ENCODE results near the gene NTN4.

Gene NTN4

DNA sequence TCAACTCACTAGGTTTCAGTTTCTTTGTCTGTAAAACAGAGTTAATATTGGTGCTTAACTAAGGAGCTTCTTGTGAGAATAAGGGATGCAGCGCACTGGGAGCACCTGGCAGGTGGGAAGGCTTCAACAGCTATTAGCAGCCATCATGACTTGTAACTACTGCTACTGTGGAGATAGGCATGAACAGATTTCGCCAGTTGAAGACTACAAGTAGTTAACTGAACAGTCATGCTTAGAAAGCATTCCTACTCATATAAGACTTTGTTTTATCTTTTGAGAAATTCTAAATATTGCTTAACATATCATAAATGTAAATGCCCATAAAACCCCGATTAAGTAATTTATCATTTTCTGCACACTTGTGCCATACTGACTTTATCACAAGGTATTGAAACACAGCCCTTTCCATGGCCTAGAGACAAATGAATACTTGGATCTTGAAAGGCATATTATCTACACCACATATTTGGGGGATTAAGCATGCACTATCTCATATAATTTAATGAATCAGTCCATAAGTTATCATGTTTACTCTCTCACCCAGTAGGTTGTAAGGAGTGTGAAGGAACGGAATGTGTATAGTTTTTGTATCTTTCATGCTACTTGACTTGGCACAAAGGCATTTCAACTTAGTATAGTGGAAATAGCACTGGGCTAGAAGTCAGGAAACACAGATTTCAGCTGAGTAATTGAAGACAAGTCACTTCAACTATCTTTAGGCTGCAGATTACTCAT lies 16.1 kb downstream of the NTN4 start:
- Histone ChIP-seq H3K4me3 (ENCODE audit: severe bottlenecking) (no peak overlapping the region), H3K27me3 (ENCODE audit: insufficient read depth, poor library complexity, severe bottlenecking) (no peaks in the 10 kb centered on the region), H3K36me3 (ENCODE audit: low read depth) (peaks cover 13% of the 10 kb centered on the region), H3K4me1 (ENCODE audit: insufficient read depth, poor library complexity, severe bottlenecking) (peaks cover 9% of the 10 kb centered on the region), H3K27ac (ENCODE audit: poor library complexity, severe bottlenecking) (peak overlapping the region; percentile 46), H3K9me3 (ENCODE audit: severe bottlenecking) (no peaks in the 10 kb centered on the region)
- ATAC-seq (ENCODE audit: low read depth) (peak; percentile 74), DNase-seq (ENCODE audit: low spot score) (no peak)
- TF ChIP-seq, protein P1, sequence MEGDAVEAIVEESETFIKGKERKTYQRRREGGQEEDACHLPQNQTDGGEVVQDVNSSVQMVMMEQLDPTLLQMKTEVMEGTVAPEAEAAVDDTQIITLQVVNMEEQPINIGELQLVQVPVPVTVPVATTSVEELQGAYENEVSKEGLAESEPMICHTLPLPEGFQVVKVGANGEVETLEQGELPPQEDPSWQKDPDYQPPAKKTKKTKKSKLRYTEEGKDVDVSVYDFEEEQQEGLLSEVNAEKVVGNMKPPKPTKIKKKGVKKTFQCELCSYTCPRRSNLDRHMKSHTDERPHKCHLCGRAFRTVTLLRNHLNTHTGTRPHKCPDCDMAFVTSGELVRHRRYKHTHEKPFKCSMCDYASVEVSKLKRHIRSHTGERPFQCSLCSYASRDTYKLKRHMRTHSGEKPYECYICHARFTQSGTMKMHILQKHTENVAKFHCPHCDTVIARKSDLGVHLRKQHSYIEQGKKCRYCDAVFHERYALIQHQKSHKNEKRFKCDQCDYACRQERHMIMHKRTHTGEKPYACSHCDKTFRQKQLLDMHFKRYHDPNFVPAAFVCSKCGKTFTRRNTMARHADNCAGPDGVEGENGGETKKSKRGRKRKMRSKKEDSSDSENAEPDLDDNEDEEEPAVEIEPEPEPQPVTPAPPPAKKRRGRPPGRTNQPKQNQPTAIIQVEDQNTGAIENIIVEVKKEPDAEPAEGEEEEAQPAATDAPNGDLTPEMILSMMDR (IDR thresholded peaks at IDR 0.05; ENCODE audit: poor library complexity, severe bottlenecking): no peak

- H3K27me3 ChIP-seq (ENCODE audit: insufficient read depth, poor library complexity, severe bottlenecking): no peaks in the 10 kb centered on the region
- no peak overlapping the region for H3K27ac ChIP-seq (ENCODE audit: poor library complexity, severe bottlenecking)
- H3K9me3 ChIP-seq (ENCODE audit: severe bottlenecking): no peaks in the 10 kb centered on the region
- ATAC-seq (ENCODE audit: low read depth): no peak
- TF ChIP-seq, protein P1 (IDR thresholded peaks at IDR 0.05; ENCODE audit: poor library complexity, severe bottlenecking): no peak
- DNase-seq (ENCODE audit: low spot score): no peak
- H3K4me3 ChIP-seq (ENCODE audit: severe bottlenecking): no peak overlapping the region
- peaks cover 9% of the 10 kb centered on the region for H3K4me1 ChIP-seq (ENCODE audit: insufficient read depth, poor library complexity, severe bottlenecking)
- H3K36me3 ChIP-seq (ENCODE audit: low read depth): peaks cover 13% of the 10 kb centered on the region
Measured at GRCh38 chr12:95773320-95773719, 17.2 kb downstream of the NTN4 start.

- H3K27ac ChIP-seq (ENCODE audit: poor library complexity, severe bottlenecking): no peak overlapping the region
- no peaks in the 10 kb centered on the region for H3K27me3 ChIP-seq (ENCODE audit: insufficient read depth, poor library complexity, severe bottlenecking)
- H3K9me3 ChIP-seq (ENCODE audit: severe bottlenecking): no peaks in the 10 kb centered on the region
- no peak overlapping the region for H3K4me3 ChIP-seq (ENCODE audit: severe bottlenecking)
- H3K36me3 ChIP-seq (ENCODE audit: low read depth): no peaks in the 10 kb centered on the region; the same call in none of the 2 replicates
- H3K4me1 ChIP-seq (ENCODE audit: insufficient read depth, poor library complexity, severe bottlenecking): peaks cover 23% of the 10 kb centered on the region
- ATAC-seq (ENCODE audit: low read depth) (no peak), DNase-seq (ENCODE audit: low spot score) (no peak)
- TF ChIP-seq, protein P1 (IDR thresholded peaks at IDR 0.05; ENCODE audit: poor library complexity, severe bottlenecking): no peak
Measured at GRCh38 chr12:95767703-95768102, 22.9 kb downstream of the NTN4 start.

GRCh38 chr12:95766356-95767019 lies 24.1 kb downstream of the NTN4 start:
- Histone ChIP-seq H3K36me3 (ENCODE audit: low read depth) (no peaks in the 10 kb centered on the region; the same call in 1 of the 2 replicates), H3K27ac (ENCODE audit: poor library complexity, severe bottlenecking) (peak overlapping the region; percentile 53), H3K4me1 (ENCODE audit: insufficient read depth, poor library complexity, severe bottlenecking) (peaks cover 23% of the 10 kb centered on the region), H3K4me3 (ENCODE audit: severe bottlenecking) (no peak overlapping the region), H3K9me3 (ENCODE audit: severe bottlenecking) (no peaks in the 10 kb centered on the region), H3K27me3 (ENCODE audit: insufficient read depth, poor library complexity, severe bottlenecking) (no peaks in the 10 kb centered on the region)
- peak; percentile 68 for ATAC-seq (ENCODE audit: low read depth)
- DNase-seq (ENCODE audit: low spot score): no peak
- TF ChIP-seq, protein P1 (IDR thresholded peaks at IDR 0.05; ENCODE audit: poor library complexity, severe bottlenecking): no peak

GRCh38 chr12:95764848-95765247 lies 25.7 kb downstream of the NTN4 start:
- no peak for DNase-seq (ENCODE audit: low spot score)
- TF ChIP-seq, protein P1 (IDR thresholded peaks at IDR 0.05; ENCODE audit: poor library complexity, severe bottlenecking): no peak
- no peak for ATAC-seq (ENCODE audit: low read depth)

More at GRCh38 chr12:95764848-95765247, 25.7 kb downstream of the NTN4 start:
- H3K27ac ChIP-seq (ENCODE audit: poor library complexity, severe bottlenecking): no peak overlapping the region
- peaks cover 23% of the 10 kb centered on the region for H3K4me1 ChIP-seq (ENCODE audit: insufficient read depth, poor library complexity, severe bottlenecking)
- 0 out of 2 replicates have a peak, but pooled peaks cover 3% of the 10 kb centered on the region for H3K36me3 ChIP-seq (ENCODE audit: low read depth)
- H3K9me3 ChIP-seq (ENCODE audit: severe bottlenecking): no peaks in the 10 kb centered on the region
- H3K27me3 ChIP-seq (ENCODE audit: insufficient read depth, poor library complexity, severe bottlenecking): no peaks in the 10 kb centered on the region
- no peak overlapping the region for H3K4me3 ChIP-seq (ENCODE audit: severe bottlenecking)

All from RWPE2 (cell line).